ENCODE results near the gene ZFPM1.

ZFPM1 gene

DNA sequence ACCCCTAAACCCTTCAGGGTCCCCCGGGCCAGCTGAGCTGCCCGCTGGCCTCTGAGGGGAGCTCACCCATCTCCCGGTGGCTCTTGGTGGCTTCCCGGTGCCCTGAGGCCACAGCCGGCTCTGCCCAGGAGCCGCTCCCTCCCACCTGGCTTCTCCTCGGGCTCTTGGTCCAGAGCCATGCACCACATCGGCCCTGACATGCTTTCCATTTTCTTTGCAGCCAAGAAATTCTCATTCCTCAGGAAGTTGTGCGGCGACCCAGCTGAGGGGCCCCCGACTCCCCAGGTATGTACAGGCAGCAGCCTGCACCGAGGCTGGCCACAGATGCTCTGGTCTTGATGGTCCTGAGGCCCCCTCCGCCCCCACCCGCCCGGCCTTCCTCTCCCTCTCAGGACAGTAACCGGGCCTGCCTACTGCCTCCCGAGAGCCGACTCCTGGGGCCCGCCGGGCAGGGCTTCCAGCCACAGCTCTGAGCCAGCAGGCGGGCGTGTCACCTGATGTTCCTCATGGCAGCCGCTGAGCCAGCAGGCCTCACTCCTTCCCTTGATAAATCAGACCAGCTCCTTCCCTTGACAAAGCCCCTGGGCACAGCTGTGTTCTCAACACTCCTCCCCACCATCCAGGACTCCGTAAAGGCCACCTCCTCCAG is 28.4 kb upstream of the ZFPM1 start:
- H3K27me3 ChIP-seq (ENCODE audit: control insufficient read depth in 5 of 5, insufficient read depth in 4 of 5, low read length in 5 of 5) = peaks cover 0 to 15% (median under 1%) of the 10 kb centered on the region in 5 donors
- peaks cover 0 to 4% (median 1%) of the 10 kb centered on the region in 5 donors for H3K4me1 ChIP-seq (ENCODE audit: control insufficient read depth in 5 of 5, insufficient read depth in 5 of 5, low read length in 5 of 5)
- H3K9ac ChIP-seq (ENCODE audit: low read length in 5 of 5) = no peak overlapping the region
- H3K9me3 ChIP-seq (ENCODE audit: control insufficient read depth in 5 of 5, low read length in 5 of 5) = peaks cover 0 to 3% (median 0%) of the 10 kb centered on the region in 5 donors
- no peak overlapping the region for H3K4me3 ChIP-seq (ENCODE audit: low read depth in 1 of 5, low read length in 5 of 5)
- no peak overlapping the region for H3K27ac ChIP-seq (ENCODE audit: low read depth, low read length)
- H3K36me3 ChIP-seq (ENCODE audit: control insufficient read depth in 5 of 5, insufficient read depth in 5 of 5, low read length in 5 of 5) = peaks cover 0 to 4% (median 0%) of the 10 kb centered on the region in 5 donors

DNA sequence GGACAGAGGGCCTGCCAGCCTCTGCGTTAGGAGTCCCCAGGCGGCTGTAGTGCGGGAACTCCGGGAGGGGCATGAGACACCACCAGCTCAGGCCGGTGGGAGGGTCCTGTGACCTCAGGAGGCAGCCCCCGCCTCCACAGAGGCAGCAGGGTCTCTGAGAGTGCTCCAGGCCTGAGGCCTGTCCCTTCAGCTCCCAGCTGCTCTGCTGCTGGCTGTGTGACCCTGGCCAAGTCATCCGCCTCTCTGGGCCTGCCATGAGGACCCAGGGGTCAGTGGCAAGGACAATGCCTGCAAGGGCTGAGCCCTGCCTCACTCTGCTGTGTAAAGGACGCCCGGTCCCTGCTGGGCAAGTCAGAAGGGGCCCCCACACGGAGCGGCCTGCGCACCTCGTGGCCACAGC is 27.1 kb upstream of the ZFPM1 start:
- H3K36me3 ChIP-seq (ENCODE audit: control insufficient read depth in 5 of 5, insufficient read depth in 5 of 5, low read length in 5 of 5) = peaks cover 0 to 4% (median 0%) of the 10 kb centered on the region in 5 donors

DNA sequence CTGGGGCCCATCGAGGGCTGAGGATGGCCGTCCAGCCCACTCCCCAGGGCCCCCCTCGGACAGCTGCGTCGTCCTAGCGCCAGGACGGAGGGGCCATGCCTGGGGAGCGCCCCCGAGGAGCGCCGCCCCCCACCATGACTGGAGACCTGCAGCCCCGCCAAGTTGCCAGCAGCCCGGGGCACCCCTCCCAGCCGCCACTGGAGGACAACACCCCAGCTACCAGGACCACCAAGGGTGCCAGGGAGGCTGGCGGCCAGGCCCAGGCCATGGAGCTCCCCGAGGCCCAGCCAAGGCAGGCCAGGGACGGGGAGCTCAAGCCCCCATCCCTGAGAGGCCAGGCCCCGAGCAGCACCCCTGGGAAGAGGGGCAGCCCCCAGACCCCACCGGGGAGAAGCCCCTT is 25.7 kb upstream of the ZFPM1 start:
- peaks cover 0 to 3% (median 0%) of the 10 kb centered on the region in 5 donors for H3K9me3 ChIP-seq (ENCODE audit: control insufficient read depth in 5 of 5, low read length in 5 of 5)
- no peak overlapping the region for H3K4me3 ChIP-seq (ENCODE audit: low read depth in 1 of 5, low read length in 5 of 5)
- H3K27ac ChIP-seq (ENCODE audit: low read depth, low read length) = no peak overlapping the region
- no peak overlapping the region for H3K9ac ChIP-seq (ENCODE audit: low read length in 5 of 5)
- H3K36me3 ChIP-seq (ENCODE audit: control insufficient read depth in 5 of 5, insufficient read depth in 5 of 5, low read length in 5 of 5) = peaks cover 0 to 4% (median 0%) of the 10 kb centered on the region in 5 donors
- peaks cover 0 to 26% (median 13%) of the 10 kb centered on the region in 5 donors for H3K4me1 ChIP-seq (ENCODE audit: control insufficient read depth in 5 of 5, insufficient read depth in 5 of 5, low read length in 5 of 5)
- H3K27me3 ChIP-seq (ENCODE audit: control insufficient read depth in 5 of 5, insufficient read depth in 4 of 5, low read length in 5 of 5) = peaks cover 0 to 25% (median 8%) of the 10 kb centered on the region in 5 donors

More for the DNA sequence above, 27.1 kb upstream of the ZFPM1 start:
- peaks cover 0 to 3% (median 0%) of the 10 kb centered on the region in 5 donors for H3K9me3 ChIP-seq (ENCODE audit: control insufficient read depth in 5 of 5, low read length in 5 of 5)
- no peak overlapping the region for H3K4me3 ChIP-seq (ENCODE audit: low read depth in 1 of 5, low read length in 5 of 5)
- H3K9ac ChIP-seq (ENCODE audit: low read length in 5 of 5) = no peak overlapping the region
- no peak overlapping the region for H3K27ac ChIP-seq (ENCODE audit: low read depth, low read length)
- peaks cover 0 to 12% (median 7%) of the 10 kb centered on the region in 5 donors for H3K4me1 ChIP-seq (ENCODE audit: control insufficient read depth in 5 of 5, insufficient read depth in 5 of 5, low read length in 5 of 5)
- H3K27me3 ChIP-seq (ENCODE audit: control insufficient read depth in 5 of 5, insufficient read depth in 4 of 5, low read length in 5 of 5) = peaks cover 0 to 15% (median 0%) of the 10 kb centered on the region in 5 donors

DNA sequence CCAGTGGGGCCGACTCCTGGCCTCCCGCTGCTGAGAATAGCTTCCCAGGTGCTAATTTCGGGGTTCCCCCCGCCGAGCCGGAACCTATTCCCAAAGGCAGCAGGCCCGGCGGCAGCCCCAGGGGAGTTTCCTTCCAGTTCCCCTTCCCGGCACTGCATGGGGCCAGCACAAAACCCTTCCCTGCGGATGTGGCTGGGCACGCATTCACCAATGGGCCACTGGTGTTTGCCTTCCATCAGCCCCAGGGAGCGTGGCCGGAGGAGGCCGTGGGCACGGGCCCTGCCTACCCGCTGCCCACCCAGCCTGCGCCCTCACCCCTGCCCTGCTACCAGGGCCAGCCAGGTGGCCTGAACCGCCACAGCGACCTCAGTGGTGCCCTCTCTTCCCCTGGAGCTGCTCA is 24.9 kb upstream of the ZFPM1 start:
- Histone ChIP-seq H3K9ac (ENCODE audit: low read length in 5 of 5) (no peak overlapping the region), H3K4me3 (ENCODE audit: low read depth in 1 of 5, low read length in 5 of 5) (no peak overlapping the region), H3K4me1 (ENCODE audit: control insufficient read depth in 5 of 5, insufficient read depth in 5 of 5, low read length in 5 of 5) (peaks cover 0 to 26% (median 13%) of the 10 kb centered on the region in 5 donors), H3K36me3 (ENCODE audit: control insufficient read depth in 5 of 5, insufficient read depth in 5 of 5, low read length in 5 of 5) (peaks cover 0 to 4% (median 0%) of the 10 kb centered on the region in 5 donors), H3K27me3 (ENCODE audit: control insufficient read depth in 5 of 5, insufficient read depth in 4 of 5, low read length in 5 of 5) (peaks cover 4 to 31% (median 10%) of the 10 kb centered on the region in 5 donors), H3K9me3 (ENCODE audit: control insufficient read depth in 5 of 5, low read length in 5 of 5) (peaks cover 0 to 3% (median 0%) of the 10 kb centered on the region in 5 donors), H3K27ac (ENCODE audit: low read depth, low read length) (no peak overlapping the region)

DNA sequence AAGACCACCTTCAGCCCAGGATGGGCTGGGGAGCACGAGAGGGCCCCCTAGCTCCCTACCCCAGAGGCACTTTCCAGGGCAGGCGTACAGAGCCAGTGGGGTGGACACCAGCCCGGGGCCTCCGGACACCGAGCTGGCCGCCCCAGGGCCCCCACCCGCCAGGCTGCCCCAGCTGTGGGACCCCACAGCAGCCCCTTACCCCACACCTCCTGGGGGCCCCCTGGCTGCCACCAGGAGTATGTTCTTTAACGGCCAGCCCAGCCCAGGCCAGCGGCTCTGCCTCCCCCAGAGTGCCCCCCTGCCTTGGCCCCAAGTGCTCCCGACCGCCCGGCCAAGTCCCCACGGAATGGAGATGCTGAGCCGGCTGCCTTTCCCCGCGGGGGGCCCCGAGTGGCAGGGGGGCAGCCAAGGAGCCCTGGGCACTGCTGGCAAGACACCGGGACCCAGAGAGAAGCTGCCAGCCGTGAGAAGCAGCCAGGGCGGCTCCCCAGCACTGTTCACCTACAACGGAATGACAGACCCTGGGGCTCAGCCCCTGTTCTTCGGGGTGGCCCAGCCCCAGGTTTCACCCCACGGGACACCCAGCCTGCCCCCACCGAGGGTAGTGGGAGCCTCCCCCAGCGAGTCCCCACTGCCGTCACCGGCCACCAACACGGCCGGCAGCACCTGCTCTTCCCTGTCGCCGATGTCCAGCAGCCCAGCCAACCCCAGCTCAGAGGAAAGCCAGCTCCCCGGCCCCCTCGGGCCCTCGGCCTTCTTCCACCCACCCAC is 24.3 kb upstream of the ZFPM1 start:
- Histone ChIP-seq H3K36me3 (ENCODE audit: control insufficient read depth in 5 of 5, insufficient read depth in 5 of 5, low read length in 5 of 5) (peaks cover 0 to 4% (median 0%) of the 10 kb centered on the region in 5 donors), H3K4me1 (ENCODE audit: control insufficient read depth in 5 of 5, insufficient read depth in 5 of 5, low read length in 5 of 5) (peaks cover 0 to 26% (median 13%) of the 10 kb centered on the region in 5 donors), H3K4me3 (ENCODE audit: low read depth in 1 of 5, low read length in 5 of 5) (no peak overlapping the region), H3K9me3 (ENCODE audit: control insufficient read depth in 5 of 5, low read length in 5 of 5) (no peaks in the 10 kb centered on the region), H3K9ac (ENCODE audit: low read length in 5 of 5) (no peak overlapping the region), H3K27me3 (ENCODE audit: control insufficient read depth in 5 of 5, insufficient read depth in 4 of 5, low read length in 5 of 5) (peaks cover 4 to 31% (median 12%) of the 10 kb centered on the region in 5 donors), H3K27ac (ENCODE audit: low read depth, low read length) (no peak overlapping the region)

DNA sequence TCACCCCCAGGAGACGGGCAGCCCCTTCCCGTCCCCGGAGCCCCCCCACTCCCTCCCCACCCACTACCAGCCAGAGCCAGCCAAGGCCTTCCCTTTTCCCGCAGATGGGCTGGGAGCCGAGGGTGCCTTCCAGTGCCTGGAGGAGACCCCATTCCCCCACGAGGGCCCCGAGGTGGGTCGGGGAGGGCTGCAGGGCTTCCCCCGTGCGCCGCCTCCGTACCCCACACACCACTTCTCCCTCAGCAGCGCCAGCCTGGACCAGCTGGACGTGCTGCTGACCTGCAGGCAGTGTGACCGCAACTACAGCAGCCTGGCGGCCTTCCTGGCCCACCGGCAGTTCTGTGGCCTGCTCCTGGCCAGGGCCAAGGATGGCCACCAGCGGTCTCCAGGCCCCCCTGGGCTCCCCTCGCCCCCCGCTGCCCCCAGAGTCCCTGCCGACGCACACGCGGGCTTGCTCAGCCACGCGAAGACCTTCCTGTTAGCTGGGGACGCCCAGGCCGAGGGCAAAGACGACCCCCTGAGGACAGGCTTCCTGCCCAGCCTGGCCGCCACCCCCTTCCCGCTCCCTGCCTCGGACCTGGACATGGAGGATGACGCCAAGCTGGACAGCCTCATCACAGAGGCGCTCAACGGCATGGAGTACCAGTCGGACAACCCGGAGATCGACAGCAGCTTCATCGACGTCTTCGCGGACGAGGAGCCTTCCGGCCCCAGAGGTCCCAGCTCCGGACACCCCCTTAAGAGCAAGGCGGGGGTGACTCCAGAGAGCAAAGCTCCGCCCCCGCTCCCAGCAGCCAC is 23.5 kb upstream of the ZFPM1 start:
- peaks cover 0 to 4% (median 0%) of the 10 kb centered on the region in 5 donors for H3K36me3 ChIP-seq (ENCODE audit: control insufficient read depth in 5 of 5, insufficient read depth in 5 of 5, low read length in 5 of 5)
- H3K4me3 ChIP-seq (ENCODE audit: low read depth in 1 of 5, low read length in 5 of 5) = peak overlapping the region in 4 of 5 donors; percentile 27 to 66 (median 51)
- peak overlapping the region in 2 of 5 donors; percentile 30 to 74 for H3K9ac ChIP-seq (ENCODE audit: low read length in 5 of 5)
- no peak overlapping the region for H3K27ac ChIP-seq (ENCODE audit: low read depth, low read length)
- no peaks in the 10 kb centered on the region for H3K9me3 ChIP-seq (ENCODE audit: control insufficient read depth in 5 of 5, low read length in 5 of 5)
- peaks cover 0 to 24% (median 13%) of the 10 kb centered on the region in 5 donors for H3K4me1 ChIP-seq (ENCODE audit: control insufficient read depth in 5 of 5, insufficient read depth in 5 of 5, low read length in 5 of 5)
- peaks cover 4 to 33% (median 12%) of the 10 kb centered on the region in 5 donors for H3K27me3 ChIP-seq (ENCODE audit: control insufficient read depth in 5 of 5, insufficient read depth in 4 of 5, low read length in 5 of 5)

DNA sequence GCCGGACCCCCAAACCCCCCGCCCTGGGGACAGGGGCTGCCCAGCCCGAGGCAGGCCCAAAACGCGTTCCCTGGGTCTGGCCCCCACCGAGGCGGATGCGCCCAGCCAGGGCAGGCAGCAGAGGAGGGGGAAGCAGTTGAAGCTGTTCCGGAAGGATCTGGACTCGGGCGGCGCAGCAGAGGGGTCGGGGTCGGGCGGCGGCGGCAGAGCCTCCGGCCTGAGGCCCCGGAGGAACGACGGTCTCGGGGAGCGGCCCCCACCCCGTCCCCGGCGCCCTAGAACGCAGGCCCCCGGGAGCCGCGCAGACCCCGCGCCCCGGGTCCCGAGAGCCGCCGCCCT is 22.9 kb upstream of the ZFPM1 start:
- no peaks in the 10 kb centered on the region for H3K9me3 ChIP-seq (ENCODE audit: control insufficient read depth in 5 of 5, low read length in 5 of 5)
- H3K27me3 ChIP-seq (ENCODE audit: control insufficient read depth in 5 of 5, insufficient read depth in 4 of 5, low read length in 5 of 5) = peaks cover 4 to 33% (median 12%) of the 10 kb centered on the region in 5 donors
- H3K4me1 ChIP-seq (ENCODE audit: control insufficient read depth in 5 of 5, insufficient read depth in 5 of 5, low read length in 5 of 5) = peaks cover 0 to 24% (median 13%) of the 10 kb centered on the region in 5 donors
- peaks cover 0 to 4% (median 0%) of the 10 kb centered on the region in 5 donors for H3K36me3 ChIP-seq (ENCODE audit: control insufficient read depth in 5 of 5, insufficient read depth in 5 of 5, low read length in 5 of 5)
- peak overlapping the region in 4 of 5 donors; percentile 27 to 66 (median 51) for H3K4me3 ChIP-seq (ENCODE audit: low read depth in 1 of 5, low read length in 5 of 5)
- H3K9ac ChIP-seq (ENCODE audit: low read length in 5 of 5) = peak overlapping the region in 2 of 5 donors; percentile 30 to 74
- no peak overlapping the region for H3K27ac ChIP-seq (ENCODE audit: low read depth, low read length)

DNA sequence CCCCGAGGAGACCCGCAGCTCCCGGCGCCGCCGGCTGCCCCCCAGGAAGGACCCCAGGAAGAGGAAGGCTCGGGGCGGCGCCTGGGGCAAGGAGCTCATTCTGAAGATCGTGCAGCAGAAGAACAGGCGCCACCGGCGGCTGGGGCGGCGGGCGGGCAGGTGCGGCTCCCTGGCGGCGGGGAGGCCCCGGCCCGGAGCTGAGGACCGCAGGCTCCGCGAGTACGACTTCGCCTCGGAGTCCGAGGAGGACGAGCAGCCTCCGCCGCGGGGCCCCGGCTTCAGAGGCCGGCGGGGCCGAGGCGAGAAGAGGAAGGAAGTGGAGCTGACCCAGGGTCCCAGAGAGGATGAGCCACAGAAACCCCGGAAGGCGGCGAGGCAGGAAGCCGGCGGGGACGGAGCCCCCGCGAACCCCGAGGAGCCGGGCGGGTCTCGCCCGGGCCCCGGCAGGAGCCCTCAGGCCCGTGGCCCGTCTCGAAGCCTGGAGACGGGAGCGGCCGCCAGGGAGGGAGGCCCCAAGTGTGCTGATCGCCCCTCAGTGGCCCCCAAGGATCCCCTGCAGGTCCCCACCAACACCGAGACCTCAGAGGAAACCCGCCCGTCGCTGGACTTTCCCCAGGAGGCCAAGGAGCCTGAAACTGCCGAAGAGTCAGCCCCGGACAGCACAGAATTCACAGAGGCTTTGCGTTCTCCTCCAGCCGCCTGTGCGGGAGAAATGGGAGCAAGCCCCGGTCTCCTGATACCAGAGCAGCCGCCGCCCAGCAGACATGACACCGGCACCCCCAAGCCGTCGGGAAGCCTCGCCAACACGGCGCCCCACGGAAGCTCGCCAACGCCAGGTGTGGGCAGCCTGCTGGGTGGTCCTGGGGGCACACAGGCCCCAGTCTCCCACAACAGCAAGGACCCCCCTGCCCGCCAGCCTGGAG is 22.3 kb upstream of the ZFPM1 start:
- Histone ChIP-seq H3K4me3 (ENCODE audit: low read depth in 1 of 5, low read length in 5 of 5) (peak overlapping the region in 4 of 5 donors; percentile 40 to 66 (median 53)), H3K4me1 (ENCODE audit: control insufficient read depth in 5 of 5, insufficient read depth in 5 of 5, low read length in 5 of 5) (peaks cover 0 to 24% (median 13%) of the 10 kb centered on the region in 5 donors), H3K9ac (ENCODE audit: low read length in 5 of 5) (peak overlapping the region in 3 of 5 donors; percentile 59 to 74 (median 59)), H3K9me3 (ENCODE audit: control insufficient read depth in 5 of 5, low read length in 5 of 5) (no peaks in the 10 kb centered on the region), H3K27me3 (ENCODE audit: control insufficient read depth in 5 of 5, insufficient read depth in 4 of 5, low read length in 5 of 5) (peaks cover 4 to 33% (median 12%) of the 10 kb centered on the region in 5 donors), H3K27ac (ENCODE audit: low read depth, low read length) (no peak overlapping the region), H3K36me3 (ENCODE audit: control insufficient read depth in 5 of 5, insufficient read depth in 5 of 5, low read length in 5 of 5) (peaks cover 0 to 4% (median 0%) of the 10 kb centered on the region in 5 donors)

DNA sequence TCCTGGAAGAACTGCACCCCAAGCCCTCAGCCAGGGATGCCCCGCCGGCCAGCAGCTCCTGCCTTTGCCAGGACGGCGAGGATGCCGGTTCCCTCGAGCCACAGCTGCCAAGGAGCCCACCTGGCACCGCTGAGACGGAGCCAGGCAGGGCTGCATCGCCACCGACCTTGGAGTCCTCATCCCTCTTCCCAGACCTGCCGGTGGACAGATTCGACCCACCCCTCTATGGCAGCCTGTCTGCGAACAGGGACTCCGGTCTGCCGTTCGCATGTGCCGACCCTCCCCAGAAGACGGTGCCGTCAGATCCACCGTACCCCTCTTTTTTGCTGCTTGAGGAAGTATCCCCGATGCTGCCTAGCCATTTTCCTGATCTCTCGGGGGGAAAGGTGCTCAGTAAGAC is 21.4 kb upstream of the ZFPM1 start:
- Histone ChIP-seq H3K27me3 (ENCODE audit: control insufficient read depth in 5 of 5, insufficient read depth in 4 of 5, low read length in 5 of 5) (peaks cover 4 to 33% (median 12%) of the 10 kb centered on the region in 5 donors), H3K27ac (ENCODE audit: low read depth, low read length) (no peak overlapping the region), H3K36me3 (ENCODE audit: control insufficient read depth in 5 of 5, insufficient read depth in 5 of 5, low read length in 5 of 5) (no peaks in the 10 kb centered on the region), H3K4me3 (ENCODE audit: low read depth in 1 of 5, low read length in 5 of 5) (peak overlapping the region in 2 of 5 donors; percentile 62 to 66), H3K4me1 (ENCODE audit: control insufficient read depth in 5 of 5, insufficient read depth in 5 of 5, low read length in 5 of 5) (peaks cover 0 to 24% (median 13%) of the 10 kb centered on the region in 5 donors), H3K9me3 (ENCODE audit: control insufficient read depth in 5 of 5, low read length in 5 of 5) (no peaks in the 10 kb centered on the region), H3K9ac (ENCODE audit: low read length in 5 of 5) (no peak overlapping the region)

Measured in subcutaneous abdominal adipose tissue (tissue), 5 donors.